Activated T-helper 1 cell treated with anti-CD3 and anti-CD28 coated beads, Interleukin-2, amount 50 U/mL, for 16 hours (primary cell): ENCODE results near the gene ELMO1.
"Not testable (repeated sequence)": the region's sequence is repeated elsewhere in the genome, so short reads cannot be mapped to it uniquely, and the experiment has no call there.

Experiments used
- DNase-seq, 2 donors: peaks; one replicate each; pipeline ENCODE4 v3.0.0-alpha.2; 2020; ENCODE audit warnings: low read depth in 1 of 2, low spot score in 1 of 2

The ELMO1 gene

GRCh38 chr7:36994456-36995112 is 454.1 kb downstream of the ELMO1 start:
- DNase-seq, result no peak

GRCh38 chr7:36986948-36987724 is 461.5 kb downstream of the ELMO1 start:
- peak; percentile 25 to 29 for DNase-seq

- no peak for DNase-seq
Observed at GRCh38 chr7:36986511-36986933, 462.1 kb downstream of the ELMO1 start.

- DNase-seq, result no peak
Observed at GRCh38 chr7:36985866-36986400, 462.7 kb downstream of the ELMO1 start.

GRCh38 chr7:36985316-36985715 is 463.3 kb downstream of the ELMO1 start:
- no peak for DNase-seq

GRCh38 chr7:36984710-36985312 is 463.9 kb downstream of the ELMO1 start:
- DNase-seq, result no peak

GRCh38 chr7:36984041-36984521 is 464.6 kb downstream of the ELMO1 start:
- no peak for DNase-seq

GRCh38 chr7:36982766-36983165 is 465.9 kb downstream of the ELMO1 start:
- no peak for DNase-seq

GRCh38 chr7:36979810-36980248 is 468.8 kb downstream of the ELMO1 start:
- no peak for DNase-seq

- DNase-seq, result no peak
Observed at GRCh38 chr7:36978461-36978860, 470.2 kb downstream of the ELMO1 start.

GRCh38 chr7:36977878-36978277 is 470.8 kb downstream of the ELMO1 start:
- DNase-seq, result no peak

GRCh38 chr7:36973534-36973933 is 475.1 kb downstream of the ELMO1 start:
- not testable (repeated sequence) for DNase-seq

- no peak for DNase-seq
Observed at GRCh38 chr7:36972140-36972518, 476.5 kb downstream of the ELMO1 start.

- DNase-seq, result no peak
Observed at GRCh38 chr7:36971515-36972139, 477.0 kb downstream of the ELMO1 start.

- DNase-seq, result no peak
Observed at GRCh38 chr7:36970551-36971514, 477.8 kb downstream of the ELMO1 start.

GRCh38 chr7:36969376-36969775 is 479.3 kb downstream of the ELMO1 start:
- DNase-seq, result no peak

- no peak for DNase-seq
Observed at GRCh38 chr7:36967387-36967786, 481.3 kb downstream of the ELMO1 start.

- DNase-seq, result no peak
Observed at GRCh38 chr7:36966636-36967035, 482.0 kb downstream of the ELMO1 start.

- DNase-seq, result no peak
Observed at GRCh38 chr7:36966039-36966438, 482.6 kb downstream of the ELMO1 start.

- DNase-seq, result no peak
Observed at GRCh38 chr7:36965625-36966024, 483.0 kb downstream of the ELMO1 start.
